ENCODE measurements around the gene UBL7. TPM values are rescaled to one million over a fixed set of nuclear protein-coding genes. Genes with fewer than 3 reads are reported as not detected.

The UBL7 gene
- total RNA-seq, 1 donor from 2014 or later = 53.7 TPM

DNA sequence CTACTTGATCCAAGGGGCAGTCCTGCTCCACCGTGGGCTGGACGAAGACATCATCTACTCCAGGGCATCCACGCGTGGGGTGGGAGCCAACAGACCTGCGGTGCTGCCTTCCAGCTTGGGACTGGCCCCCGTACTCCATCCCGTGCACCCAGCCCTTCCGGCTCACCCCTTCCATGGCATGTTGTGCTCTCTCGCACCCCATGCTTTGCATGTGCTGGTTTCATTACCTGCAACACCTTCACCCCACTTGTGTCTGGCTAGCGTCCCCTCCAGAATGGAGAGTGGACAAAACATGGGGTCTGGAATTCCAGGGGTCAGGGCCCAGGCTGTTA lies 57.4 kb downstream of the UBL7 start:
- H3K36me3 Mint-ChIP-seq (ENCODE audit: insufficient read depth) = no peaks in the 10 kb centered on the region
- no peak overlapping the region for H3K27ac Mint-ChIP-seq
- H3K9me3 Mint-ChIP-seq (ENCODE audit: low read depth) = no peaks in the 10 kb centered on the region
- peaks cover 34% of the 10 kb centered on the region for H3K27me3 Mint-ChIP-seq
- no peak overlapping the region for H3K4me3 Mint-ChIP-seq (ENCODE audit: low read depth)
- H3K4me1 Mint-ChIP-seq (ENCODE audit: low read depth) = peaks cover 1% of the 10 kb centered on the region
- TF ChIP-seq, protein P1, sequence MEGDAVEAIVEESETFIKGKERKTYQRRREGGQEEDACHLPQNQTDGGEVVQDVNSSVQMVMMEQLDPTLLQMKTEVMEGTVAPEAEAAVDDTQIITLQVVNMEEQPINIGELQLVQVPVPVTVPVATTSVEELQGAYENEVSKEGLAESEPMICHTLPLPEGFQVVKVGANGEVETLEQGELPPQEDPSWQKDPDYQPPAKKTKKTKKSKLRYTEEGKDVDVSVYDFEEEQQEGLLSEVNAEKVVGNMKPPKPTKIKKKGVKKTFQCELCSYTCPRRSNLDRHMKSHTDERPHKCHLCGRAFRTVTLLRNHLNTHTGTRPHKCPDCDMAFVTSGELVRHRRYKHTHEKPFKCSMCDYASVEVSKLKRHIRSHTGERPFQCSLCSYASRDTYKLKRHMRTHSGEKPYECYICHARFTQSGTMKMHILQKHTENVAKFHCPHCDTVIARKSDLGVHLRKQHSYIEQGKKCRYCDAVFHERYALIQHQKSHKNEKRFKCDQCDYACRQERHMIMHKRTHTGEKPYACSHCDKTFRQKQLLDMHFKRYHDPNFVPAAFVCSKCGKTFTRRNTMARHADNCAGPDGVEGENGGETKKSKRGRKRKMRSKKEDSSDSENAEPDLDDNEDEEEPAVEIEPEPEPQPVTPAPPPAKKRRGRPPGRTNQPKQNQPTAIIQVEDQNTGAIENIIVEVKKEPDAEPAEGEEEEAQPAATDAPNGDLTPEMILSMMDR (IDR thresholded peaks at IDR 0.05; ENCODE audit: unreplicated experiment) = no peak
- DNase-seq (ENCODE audit: low spot score, unreplicated experiment) = no peak

DNA sequence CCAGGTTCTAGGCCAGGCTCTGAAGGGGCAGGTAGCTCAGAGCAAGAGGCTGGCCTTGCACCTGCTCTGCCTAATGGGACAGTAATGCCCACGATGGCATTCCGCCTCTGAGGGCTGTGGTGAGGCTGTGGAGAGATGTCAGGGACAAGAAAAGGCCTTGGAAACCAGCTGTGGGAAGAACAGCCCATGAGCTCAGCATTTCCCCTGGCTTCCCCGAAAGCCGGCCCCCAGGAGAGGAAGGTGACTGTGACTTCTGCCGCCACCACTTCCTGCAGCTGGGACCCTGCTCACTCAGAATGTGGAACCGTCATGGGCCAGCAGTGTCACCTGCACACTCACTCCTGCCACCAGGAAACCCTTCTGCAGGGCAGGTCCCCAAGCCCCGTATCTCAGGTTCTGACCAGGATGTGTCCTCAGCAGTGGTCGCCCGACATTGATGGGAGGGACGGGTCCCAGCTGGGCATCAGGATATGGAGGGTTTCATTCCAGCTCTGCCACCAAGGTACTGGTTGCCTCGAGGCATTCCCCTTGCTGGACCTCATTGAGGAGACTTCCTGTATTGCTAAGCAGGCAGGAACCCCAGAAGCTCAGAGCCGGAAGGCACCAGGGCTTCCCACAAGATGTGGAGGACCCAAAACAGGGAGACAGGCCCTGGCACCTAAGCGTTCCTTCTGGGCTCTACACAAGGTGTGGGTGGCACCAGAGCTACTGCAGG lies 57.9 kb downstream of the UBL7 start:
- Mint-ChIP-seq H3K36me3 (ENCODE audit: insufficient read depth) (no peaks in the 10 kb centered on the region), H3K27ac (no peak overlapping the region), H3K4me1 (ENCODE audit: low read depth) (peaks cover 1% of the 10 kb centered on the region), H3K9me3 (ENCODE audit: low read depth) (no peaks in the 10 kb centered on the region), H3K27me3 (peaks cover 32% of the 10 kb centered on the region), H3K4me3 (ENCODE audit: low read depth) (no peak overlapping the region)
- no peak for DNase-seq (ENCODE audit: low spot score, unreplicated experiment)
- TF ChIP-seq, protein P1 (IDR thresholded peaks at IDR 0.05; ENCODE audit: unreplicated experiment) = no peak

DNA sequence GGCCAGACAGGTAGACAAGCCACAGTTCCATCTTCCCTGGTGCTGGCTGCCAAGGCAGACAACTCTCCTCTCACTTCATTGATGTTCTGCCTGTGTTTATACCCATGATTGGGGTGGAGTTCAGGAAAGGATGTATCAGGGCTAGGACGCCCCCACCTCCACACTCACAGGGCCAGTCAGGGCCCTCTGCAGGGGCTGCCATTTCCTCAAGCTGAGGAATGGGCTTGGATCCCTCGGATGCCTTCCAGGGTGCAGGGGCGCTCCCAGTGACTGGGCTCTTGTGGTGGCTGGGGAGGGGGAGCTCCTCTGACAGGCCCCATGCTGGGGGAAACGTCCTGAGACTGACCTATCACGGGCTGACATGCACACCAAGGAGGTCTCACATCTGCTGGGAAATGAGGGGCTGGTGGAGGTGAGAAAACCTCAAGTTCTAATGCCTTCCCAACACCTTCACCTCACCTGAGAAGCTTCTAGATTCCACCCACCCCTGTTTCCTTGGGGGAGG lies 58.6 kb downstream of the UBL7 start:
- Mint-ChIP-seq H3K4me1 (ENCODE audit: low read depth) (peaks cover 1% of the 10 kb centered on the region), H3K27me3 (peaks cover 29% of the 10 kb centered on the region), H3K36me3 (ENCODE audit: insufficient read depth) (no peaks in the 10 kb centered on the region), H3K4me3 (ENCODE audit: low read depth) (no peak overlapping the region), H3K27ac (no peak overlapping the region), H3K9me3 (ENCODE audit: low read depth) (no peaks in the 10 kb centered on the region)
- TF ChIP-seq, protein P1 (IDR thresholded peaks at IDR 0.05; ENCODE audit: unreplicated experiment) = no peak
- no peak for DNase-seq (ENCODE audit: low spot score, unreplicated experiment)

DNA sequence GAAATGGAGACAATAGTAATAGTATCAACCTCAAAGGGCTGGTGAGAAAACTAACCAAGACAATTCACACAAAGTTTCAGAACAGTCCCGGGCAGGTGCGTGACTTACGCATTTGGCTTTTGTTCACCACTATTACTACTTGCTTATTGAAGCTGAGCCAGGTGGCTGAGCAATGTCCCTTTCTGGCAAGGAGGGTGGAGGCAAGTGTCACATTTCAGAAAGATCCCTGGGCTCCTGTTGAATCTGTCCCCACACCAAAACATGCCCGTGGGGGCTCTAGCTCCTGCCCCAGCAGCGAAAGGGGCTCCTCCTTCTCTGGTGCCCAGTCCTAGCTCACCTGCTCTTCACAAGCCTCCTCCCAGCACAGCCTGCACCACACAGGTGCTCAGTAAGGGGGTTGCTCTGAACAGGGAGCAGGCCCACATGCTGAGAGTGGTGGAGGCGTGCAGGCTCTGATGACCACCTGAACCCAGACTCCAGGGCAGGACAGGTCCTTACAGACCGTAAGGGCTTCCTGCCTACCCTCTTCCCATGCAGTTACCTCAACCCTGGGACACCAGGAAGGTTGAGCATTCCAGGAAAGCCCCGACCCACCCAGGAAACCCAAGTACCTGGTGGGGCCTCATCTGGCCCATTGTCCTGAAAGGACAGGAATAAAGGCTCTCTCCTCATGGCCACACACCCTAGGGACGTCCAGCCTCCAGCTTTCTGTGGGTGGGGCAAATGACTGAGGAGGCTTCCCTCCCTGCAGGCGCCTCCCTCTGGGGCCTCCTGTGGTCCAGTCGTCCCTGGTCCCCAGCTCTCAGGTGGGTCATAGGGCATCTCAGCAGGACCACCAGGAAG lies 59.8 kb downstream of the UBL7 start:
- Mint-ChIP-seq H3K9me3 (ENCODE audit: low read depth) (no peaks in the 10 kb centered on the region), H3K4me1 (ENCODE audit: low read depth) (peaks cover 4% of the 10 kb centered on the region), H3K36me3 (ENCODE audit: insufficient read depth) (no peaks in the 10 kb centered on the region), H3K27ac (no peak overlapping the region), H3K4me3 (ENCODE audit: low read depth) (no peak overlapping the region), H3K27me3 (peaks cover 19% of the 10 kb centered on the region)
- TF ChIP-seq, protein P1 (IDR thresholded peaks at IDR 0.05; ENCODE audit: unreplicated experiment) = no peak
- no peak for DNase-seq (ENCODE audit: low spot score, unreplicated experiment)

DNA sequence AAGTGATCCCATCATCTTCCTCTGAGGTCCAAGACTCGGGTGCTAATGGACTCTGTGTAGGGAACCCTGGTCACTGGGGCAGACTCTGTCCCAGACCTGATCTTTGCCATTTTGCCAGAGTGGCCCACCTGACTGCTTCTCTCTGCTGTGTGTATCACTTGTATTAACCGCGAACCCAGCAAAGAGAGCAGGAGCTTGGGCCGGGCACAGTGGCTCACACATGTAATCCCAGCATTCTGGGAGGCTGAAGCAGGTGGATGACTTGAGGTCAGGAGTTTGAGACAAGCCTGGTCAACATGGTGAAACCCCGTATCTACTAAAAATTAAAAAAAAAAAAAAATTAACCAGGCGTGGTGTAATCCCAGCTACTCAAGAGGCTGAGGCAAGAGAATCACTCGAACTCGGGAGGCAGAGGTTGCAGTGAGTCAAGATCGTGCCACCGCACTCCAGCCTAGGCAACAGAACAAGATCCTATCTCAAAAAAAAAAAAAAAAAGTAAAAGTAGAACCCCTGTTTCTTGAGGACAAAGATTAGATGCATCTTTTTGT lies 60.6 kb downstream of the UBL7 start:
- Mint-ChIP-seq H3K27me3 (peaks cover 16% of the 10 kb centered on the region), H3K36me3 (ENCODE audit: insufficient read depth) (no peaks in the 10 kb centered on the region), H3K4me3 (ENCODE audit: low read depth) (no peak overlapping the region), H3K4me1 (ENCODE audit: low read depth) (peaks cover 7% of the 10 kb centered on the region), H3K9me3 (ENCODE audit: low read depth) (no peaks in the 10 kb centered on the region), H3K27ac (no peak overlapping the region)
- TF ChIP-seq, protein P1 (IDR thresholded peaks at IDR 0.05; ENCODE audit: unreplicated experiment) = no peak
- no peak for DNase-seq (ENCODE audit: low spot score, unreplicated experiment)

Data from progenitor cell of endocrine pancreas (in vitro differentiated cells).